Stimulated activated CD4-positive, alpha-beta T cell treated with anti-CD3 and anti-CD28 coated beads, Interleukin-15, amount 100 ng/mL, for 24 hours (primary cell): ENCODE measurements around the gene COL4A4.
"Not testable (repeated sequence)": the region's sequence is repeated elsewhere in the genome, so short reads cannot be mapped to it uniquely, and the experiment has no call there.

Experiments
- DNase-seq: peaks from one replicate; pipeline ENCODE4 v3.0.0-alpha.2; 2020

COL4A4 gene

GRCh38 chr2:227106845-227107759 is 56.9 kb downstream of the COL4A4 start:
- DNase-seq, result peak; percentile 52

- no peak for DNase-seq
Observed at GRCh38 chr2:227103583-227103982, 60.4 kb downstream of the COL4A4 start.

- DNase-seq, result no peak
Observed at GRCh38 chr2:227099340-227099739, 64.7 kb downstream of the COL4A4 start.

GRCh38 chr2:227098162-227098515 is 65.9 kb downstream of the COL4A4 start:
- DNase-seq, result no peak

- DNase-seq, result no peak
Observed at GRCh38 chr2:227097495-227098161, 66.4 kb downstream of the COL4A4 start.

GRCh38 chr2:227095346-227095745 is 68.7 kb downstream of the COL4A4 start:
- no peak for DNase-seq

GRCh38 chr2:227082286-227082685 is 81.7 kb downstream of the COL4A4 start:
- no peak for DNase-seq

- no peak for DNase-seq
Observed at GRCh38 chr2:227079726-227080125, 84.3 kb downstream of the COL4A4 start.

GRCh38 chr2:227065065-227065464 is 98.9 kb downstream of the COL4A4 start:
- DNase-seq, result not testable (repeated sequence)

- DNase-seq, result no peak
Observed at GRCh38 chr2:227058888-227059399, 105.1 kb downstream of the COL4A4 start.

- DNase-seq, result no peak
Observed at GRCh38 chr2:227057743-227058447, 106.1 kb downstream of the COL4A4 start.

- DNase-seq, result no peak
Observed at GRCh38 chr2:227057060-227057459, 106.9 kb downstream of the COL4A4 start.

- DNase-seq, result no peak
Observed at GRCh38 chr2:227054006-227054405, 110.0 kb downstream of the COL4A4 start.

GRCh38 chr2:227052879-227053278 is 111.1 kb downstream of the COL4A4 start:
- DNase-seq, result no peak

GRCh38 chr2:227043981-227044380 is 120.0 kb downstream of the COL4A4 start:
- no peak for DNase-seq

- no peak for DNase-seq
Observed at GRCh38 chr2:227038550-227039189, 125.3 kb downstream of the COL4A4 start.

GRCh38 chr2:227036527-227036926 is 127.5 kb downstream of the COL4A4 start:
- DNase-seq, result no peak

GRCh38 chr2:227035711-227036367 is 128.2 kb downstream of the COL4A4 start:
- DNase-seq, result no peak

GRCh38 chr2:227033471-227034148 is 130.4 kb downstream of the COL4A4 start:
- DNase-seq, result peak; percentile 46

- DNase-seq, result no peak
Observed at GRCh38 chr2:227031379-227031778, 132.6 kb downstream of the COL4A4 start.

- no peak for DNase-seq
Observed at GRCh38 chr2:227030789-227031188, 133.2 kb downstream of the COL4A4 start.
